GM12878 (cell line): ENCODE measurements around the gene TP63. TPM values are rescaled to one million over a fixed set of nuclear protein-coding genes. Genes with fewer than 3 reads are reported as not detected.

Source experiments
- ATAC-seq: fragments of 200-7000 bp; cut with Tn5 transposase; 3 replicates; pipeline ENCODE4 v1.9.1; 2020; ENCODE audit warnings: mild to moderate bottlenecking, moderate library complexity
- BruUV-seq: library from RNA; stranded (reverse); fragments of 400-500 nt; replicated peaks from 2 replicates; lab custom pipeline; 2021; lab: Mats Ljungman, UMichigan
- CTCF ChIA-PET: fragments of 300-600 bp; sonication (Branson Sonifier 250); formaldehyde crosslinking; extraction: SDS; loops from one replicate; lab custom pipeline; 2021; ENCODE audit warnings: inconsistent platforms; lab: Yijun Ruan, JAX
- POLR2A ChIA-PET: fragments of 350-600 bp; formaldehyde crosslinking; extraction: SDS; loops from one replicate; lab custom pipeline; 2021; ENCODE audit warnings: inconsistent platforms; lab: Charles Lee
- RAD21 ChIA-PET: fragments of 300-600 bp; sonication (Branson Sonifier 250); formaldehyde crosslinking; loops from one replicate; lab custom pipeline; 2023; ENCODE audit warnings: antibody characterized with exemption; ENCODE audit not compliant: unreplicated experiment; lab: Charles Lee
- SMC1A ChIA-PET: fragments of 300-600 bp; sonication (Branson Sonifier 250); formaldehyde crosslinking; loops from one replicate; lab custom pipeline; 2023; ENCODE audit not compliant: unreplicated experiment, uncharacterized antibody; lab: Charles Lee
- DNase-seq: peaks from one replicate; pipeline ENCODE4 v3.0.0-alpha.2; 2011; ENCODE audit warnings: low read depth, low spot score
- FAIRE-seq: peaks from 3 replicates; lab custom pipeline; 2011; peaks lifted over from hg19 to GRCh38; lab: Jason Lieb, UNC
- H2AFZ ChIP-seq: 2 replicates; pipeline ENCODE4 v1.6.0; 2011; ENCODE audit warnings: low read depth, low read length, control low read depth; ENCODE audit not compliant: control insufficient read depth
- H3K27ac ChIP-seq: 2 replicates; pipeline ENCODE4 v1.5.1; 2011; ENCODE audit warnings: control low read depth; ENCODE audit not compliant: control insufficient read depth, insufficient read depth
- H3K27me3 ChIP-seq, 2 experiments: replicated peaks in 1 of 2; 2 replicates each; pipeline versions ENCODE4 v1.6.0 to v1.6.1; 2011; ENCODE audit warnings: low read length in 1 of 2; ENCODE audit not compliant: control insufficient read depth in 2 of 2, insufficient read depth in 2 of 2
- H3K36me3 ChIP-seq, 2 experiments: 2 replicates each; pipeline ENCODE4 v1.5.1; 2011; ENCODE audit warnings: low read length in 1 of 2; ENCODE audit not compliant: control insufficient read depth in 2 of 2, insufficient read depth in 2 of 2
- H3K4me1 ChIP-seq: 2 replicates; pipeline ENCODE4 v1.6.1; 2011; ENCODE audit warnings: mild to moderate bottlenecking, low read length, moderate library complexity, mixed read lengths; ENCODE audit not compliant: control insufficient read depth, insufficient read depth
- H3K4me2 ChIP-seq: 2 replicates; pipeline ENCODE4 v1.6.0; 2011; ENCODE audit warnings: control low read depth; ENCODE audit not compliant: control insufficient read depth, insufficient read depth
- H3K4me3 ChIP-seq: fragments of 200-600 bp; sonication (generic); 2 replicates; pipeline ENCODE4 v1.5.1; 2016
- H3K79me2 ChIP-seq: 2 replicates; pipeline ENCODE4 v1.6.0; 2011; ENCODE audit warnings: low read length; ENCODE audit not compliant: control insufficient read depth, insufficient read depth
- H3K9ac ChIP-seq: 2 replicates; pipeline ENCODE4 v1.8.0; 2011; ENCODE audit warnings: low read length, control low read depth, mixed read lengths; ENCODE audit not compliant: control insufficient read depth, insufficient read depth
- H3K9me3 ChIP-seq: replicated peaks from 3 replicates; pipeline ENCODE4 v1.5.1; 2011; ENCODE audit warnings: mild to moderate bottlenecking, low read length; ENCODE audit not compliant: control insufficient read depth, insufficient read depth
- H4K20me1 ChIP-seq: 2 replicates; pipeline ENCODE4 v1.6.0; 2011; ENCODE audit not compliant: control insufficient read depth, insufficient read depth
- ASH2L ChIP-seq: fragments of 300-600, 200-600 bp; sonication (generic); IDR thresholded peaks from 2 replicates; pipeline ENCODE4 v1.6.1; 2017; ENCODE audit warnings: low read depth, mild to moderate bottlenecking, borderline replicate concordance
- BHLHE40 ChIP-seq, 2 experiments: fragments of 450-650 bp in 1 of 2; IDR thresholded peaks; 2 replicates each; pipeline ENCODE4 v1.6.1; 2011 to 2017; ENCODE audit warnings: low read depth in 2 of 2, borderline replicate concordance in 1 of 2, improper control_type of control experiment in 1 of 2, low read length in 1 of 2, mild to moderate bottlenecking in 1 of 2
- NR2C1 ChIP-seq: fragments of 450-650 bp; IDR thresholded peaks from 2 replicates; pipeline ENCODE4 v1.6.1; 2017; ENCODE audit warnings: antibody characterized with exemption, mild to moderate bottlenecking, moderate library complexity
- RELA ChIP-seq: fragments of 450-650 bp; IDR thresholded peaks from 2 replicates; pipeline ENCODE4 v1.8.0; 2014; ENCODE audit warnings: borderline replicate concordance; ENCODE audit not compliant: partially characterized antibody
- SKIL ChIP-seq: fragments of 450-650 bp; IDR thresholded peaks from 2 replicates; pipeline ENCODE4 v1.6.1; 2017; ENCODE audit warnings: mild to moderate bottlenecking, low read depth, inconsistent platforms; ENCODE audit not compliant: poor library complexity, severe bottlenecking
- STAT3 ChIP-seq: IDR thresholded peaks from 2 replicates; pipeline ENCODE4 v1.6.1; 2011; ENCODE audit warnings: low read depth, low read length, improper control_type of control experiment
- YY1 ChIP-seq: IDR thresholded peaks from 2 replicates; pipeline ENCODE4 v1.6.1; 2011; ENCODE audit warnings: low read depth, mild to moderate bottlenecking, low read length
- WGBS: methylation state at CpG from one replicate; pipeline ENCODE4 v1.1.6; 2016; ENCODE audit warnings: low lambda C conversion rate; ENCODE audit not compliant: insufficient replicate concordance, insufficient coverage; ENCODE audit errors: missing lambda C conversion rate; 5-methylcytosine and 5-hydroxymethylcytosine counted together
- in situ Hi-C: fragments of 300-500 bp; cut with MboI; formaldehyde crosslinking; loops from 9 replicates; pipeline ENCODE4 v1.14.3; 2018; ENCODE audit warnings: mixed read lengths
- intact Hi-C: fragments of 100-400 bp; cut with micrococcal nuclease; formaldehyde crosslinking; loops from one replicate; pipeline ENCODE4 v1.14.2; 2022; ENCODE audit not compliant: unreplicated experiment
- polyA plus RNA-seq, 11 experiments: library from polyadenylated mRNA; depleted of rRNA in 4 of 11; unstranded in 6 of 11; stranded (reverse) in 5 of 11; fragments of >200 nt; fragmentation: Nextera tagmentation in 4 of 11; fragmentation: Illumina TruSeq in 1 of 11; extraction: Ambion mirVana in 4 of 11; extraction: Trizol in 1 of 11; gene quantifications; 1 replicate in 1 of 11; 2 replicates in 10 of 11; pipeline versions ENCODE4 v1.2.1 to v1.2.3, GENCODE V29; 2011 to 2016; ENCODE audit warnings: inconsistent platforms in 2 of 11, missing spikeins in 2 of 11, low read depth in 1 of 11
- total RNA-seq, 4 experiments: library from RNA; depleted of rRNA in 3 of 4; stranded (reverse); fragments of >200 nt in 3 of 4; fragmentation: Illumina TruSeq in 1 of 4; extraction: Trizol in 1 of 4; gene quantifications; 2 replicates each; pipeline versions ENCODE4 v1.2.1 to v1.2.3, GENCODE V29; 2013 to 2021
- TF ChIP-seq, protein P1 (sequence below): fragments of 450-650 bp; IDR thresholded peaks from 2 replicates; pipeline ENCODE4 v1.6.1; 2017; ENCODE audit warnings: low read depth, mild to moderate bottlenecking, moderate library complexity
- TF ChIP-seq, protein P2 (sequence below): fragments of 450-650 bp; formaldehyde crosslinking; IDR thresholded peaks from 2 replicates; pipeline ENCODE4 v1.4.0; 2020; ENCODE audit warnings: mild to moderate bottlenecking, moderate library complexity

TP63 gene
- total and polyA plus RNA-seq, 10 of the 15 experiments (the other 5 are each of a cell fraction or from before 2014, with no cell fraction given) = 1.4 to 10.8 (median 6.2) TPM

- ATAC-seq = no peak
- Histone ChIP-seq H3K4me1 (no peaks in the 10 kb centered on the region), H3K27ac (no peak overlapping the region), H3K9me3 (peaks cover 14% of the 10 kb centered on the region; the same call in 2 of the 3 replicates), H3K36me3 (peaks cover 6% of the 10 kb centered on the region in 2 experiments; a peak in 3 of 4 replicates), H3K4me3 (no peak overlapping the region), H3K4me2 (no peak overlapping the region), H4K20me1 (no peaks in the 10 kb centered on the region), H3K27me3 (no peaks in the 10 kb centered on the region), H3K79me2 (no peaks in the 10 kb centered on the region), H2AFZ (no peak overlapping the region), H3K9ac (no peak overlapping the region)
- ChIA-PET SMC1A (interaction anchor here (0.7 to 1.6 kb wide), 2 partner anchors 15 to 39 kb away, joined by 3 to 5 read pairs; no protein-coding TSS in a partner anchor), POLR2A (no interaction called here), CTCF (no interaction called here), RAD21 (no interaction called here)
- BruUV-seq = no TSS peak
- TF ChIP-seq, protein P1, sequence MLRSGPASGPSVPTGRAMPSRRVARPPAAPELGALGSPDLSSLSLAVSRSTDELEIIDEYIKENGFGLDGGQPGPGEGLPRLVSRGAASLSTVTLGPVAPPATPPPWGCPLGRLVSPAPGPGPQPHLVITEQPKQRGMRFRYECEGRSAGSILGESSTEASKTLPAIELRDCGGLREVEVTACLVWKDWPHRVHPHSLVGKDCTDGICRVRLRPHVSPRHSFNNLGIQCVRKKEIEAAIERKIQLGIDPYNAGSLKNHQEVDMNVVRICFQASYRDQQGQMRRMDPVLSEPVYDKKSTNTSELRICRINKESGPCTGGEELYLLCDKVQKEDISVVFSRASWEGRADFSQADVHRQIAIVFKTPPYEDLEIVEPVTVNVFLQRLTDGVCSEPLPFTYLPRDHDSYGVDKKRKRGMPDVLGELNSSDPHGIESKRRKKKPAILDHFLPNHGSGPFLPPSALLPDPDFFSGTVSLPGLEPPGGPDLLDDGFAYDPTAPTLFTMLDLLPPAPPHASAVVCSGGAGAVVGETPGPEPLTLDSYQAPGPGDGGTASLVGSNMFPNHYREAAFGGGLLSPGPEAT = no peak
- TF ChIP-seq STAT3 (no peak), YY1 (no peak), ASH2L (no peak), RELA (no peak), BHLHE40 (IDR thresholded peaks at IDR 0.05; ENCODE audit: borderline replicate concordance in 1 of 2, low read depth in 2 of 2, low read length in 1 of 2) (no peak), NR2C1 (no peak), SKIL (no peak)
- TF ChIP-seq, protein P2, sequence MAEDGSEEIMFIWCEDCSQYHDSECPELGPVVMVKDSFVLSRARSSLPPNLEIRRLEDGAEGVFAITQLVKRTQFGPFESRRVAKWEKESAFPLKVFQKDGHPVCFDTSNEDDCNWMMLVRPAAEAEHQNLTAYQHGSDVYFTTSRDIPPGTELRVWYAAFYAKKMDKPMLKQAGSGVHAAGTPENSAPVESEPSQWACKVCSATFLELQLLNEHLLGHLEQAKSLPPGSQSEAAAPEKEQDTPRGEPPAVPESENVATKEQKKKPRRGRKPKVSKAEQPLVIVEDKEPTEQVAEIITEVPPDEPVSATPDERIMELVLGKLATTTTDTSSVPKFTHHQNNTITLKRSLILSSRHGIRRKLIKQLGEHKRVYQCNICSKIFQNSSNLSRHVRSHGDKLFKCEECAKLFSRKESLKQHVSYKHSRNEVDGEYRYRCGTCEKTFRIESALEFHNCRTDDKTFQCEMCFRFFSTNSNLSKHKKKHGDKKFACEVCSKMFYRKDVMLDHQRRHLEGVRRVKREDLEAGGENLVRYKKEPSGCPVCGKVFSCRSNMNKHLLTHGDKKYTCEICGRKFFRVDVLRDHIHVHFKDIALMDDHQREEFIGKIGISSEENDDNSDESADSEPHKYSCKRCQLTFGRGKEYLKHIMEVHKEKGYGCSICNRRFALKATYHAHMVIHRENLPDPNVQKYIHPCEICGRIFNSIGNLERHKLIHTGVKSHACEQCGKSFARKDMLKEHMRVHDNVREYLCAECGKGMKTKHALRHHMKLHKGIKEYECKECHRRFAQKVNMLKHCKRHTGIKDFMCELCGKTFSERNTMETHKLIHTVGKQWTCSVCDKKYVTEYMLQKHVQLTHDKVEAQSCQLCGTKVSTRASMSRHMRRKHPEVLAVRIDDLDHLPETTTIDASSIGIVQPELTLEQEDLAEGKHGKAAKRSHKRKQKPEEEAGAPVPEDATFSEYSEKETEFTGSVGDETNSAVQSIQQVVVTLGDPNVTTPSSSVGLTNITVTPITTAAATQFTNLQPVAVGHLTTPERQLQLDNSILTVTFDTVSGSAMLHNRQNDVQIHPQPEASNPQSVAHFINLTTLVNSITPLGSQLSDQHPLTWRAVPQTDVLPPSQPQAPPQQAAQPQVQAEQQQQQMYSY (CRISPR knock-in tag) = no peak
- in situ Hi-C loops (no loop called here), intact Hi-C loops (no loop called here)
- WGBS = 100% methylated on average over 2 of the region's 2 CpGs
- no peak for FAIRE-seq
- DNase-seq = no peak
Measured at GRCh38 chr3:189740156-189740555, 109.0 kb downstream of the TP63 start.
